Endothelial cell (in vitro differentiated cells): Measurements from ENCODE around the gene CD55. TPM values are rescaled to one million over a fixed set of nuclear protein-coding genes. Genes with fewer than 3 reads are reported as not detected.

Source experiments
- DNase-seq: peaks from one replicate; pipeline ENCODE4 v3.0.0; 2021; ENCODE audit warnings: low spot score
- H3K27ac Mint-ChIP-seq: one replicate; pipeline ENCODE4 v1.8.0; 2021; ENCODE audit warnings: mixed read lengths, inconsistent platforms; ENCODE audit not compliant: unreplicated experiment
- H3K27me3 Mint-ChIP-seq: one replicate; pipeline ENCODE4 v1.8.0; 2021; ENCODE audit warnings: mild to moderate bottlenecking, moderate library complexity, mixed read lengths, inconsistent platforms; ENCODE audit not compliant: unreplicated experiment
- H3K36me3 Mint-ChIP-seq: one replicate; pipeline ENCODE4 v1.8.0; 2021; ENCODE audit warnings: mild to moderate bottlenecking, low read depth, mixed read lengths, inconsistent platforms; ENCODE audit not compliant: unreplicated experiment
- H3K4me1 Mint-ChIP-seq: one replicate; pipeline ENCODE4 v1.8.0; 2021; ENCODE audit warnings: mild to moderate bottlenecking, mixed read lengths, inconsistent platforms; ENCODE audit not compliant: unreplicated experiment
- H3K4me3 Mint-ChIP-seq: one replicate; pipeline ENCODE4 v1.8.0; 2021; ENCODE audit warnings: mild to moderate bottlenecking, mixed read lengths, inconsistent platforms; ENCODE audit not compliant: unreplicated experiment
- H3K9me3 Mint-ChIP-seq: one replicate; pipeline ENCODE4 v1.8.0; 2021; ENCODE audit warnings: mixed read lengths, inconsistent platforms; ENCODE audit not compliant: unreplicated experiment
- CTCF ChIP-seq: fragments of 200-600 bp; sonication (generic); IDR thresholded peaks from one replicate; pipeline ENCODE4 v1.5.0; 2021; ENCODE audit warnings: antibody characterized with exemption; ENCODE audit not compliant: unreplicated experiment
- total RNA-seq: library from RNA; stranded (reverse); fragmentation: NEBNext Ultra II Directional; extraction: Animal tissue kit (Norgen Biotek cat#: 25700); gene quantifications from one replicate; pipeline ENCODE4 v1.2.1, GENCODE V29; 2021; ENCODE audit not compliant: unreplicated experiment

The CD55 gene
- total RNA-seq, 1 donor from 2014 or later = 16.0 TPM

- Mint-ChIP-seq H3K4me3 (no peak overlapping the region), H3K4me1 (peaks cover 3% of the 10 kb centered on the region), H3K36me3 (no peaks in the 10 kb centered on the region), H3K27ac (no peak overlapping the region), H3K9me3 (no peaks in the 10 kb centered on the region), H3K27me3 (no peaks in the 10 kb centered on the region)
- no peak for TF ChIP-seq CTCF
- no peak for DNase-seq
Observed at GRCh38 chr1:207407655-207408260, 86.3 kb downstream of the CD55 start.

Other genes with a start within 250 kb of the CD55 start
- gene C4BPB, start 232.8 kb upstream of the CD55 start, total RNA-seq = 6.6 TPM
- gene C4BPA, start 217.4 kb upstream of the CD55 start, total RNA-seq = not detected
- gene CR2, start 132.7 kb downstream of the CD55 start, total RNA-seq = not detected
- 0.51 TPM for gene CR1, start 174.5 kb downstream of the CD55 start, total RNA-seq